ENCODE results near the gene GCK. TPM values are rescaled to one million over a fixed set of nuclear protein-coding genes. Genes with fewer than 3 reads are reported as not detected.

Gene GCK
- total RNA-seq, 3 donors from 2014 or later (not counting 1 experiment from before 2014, with no cell fraction given) = not detected

DNA sequence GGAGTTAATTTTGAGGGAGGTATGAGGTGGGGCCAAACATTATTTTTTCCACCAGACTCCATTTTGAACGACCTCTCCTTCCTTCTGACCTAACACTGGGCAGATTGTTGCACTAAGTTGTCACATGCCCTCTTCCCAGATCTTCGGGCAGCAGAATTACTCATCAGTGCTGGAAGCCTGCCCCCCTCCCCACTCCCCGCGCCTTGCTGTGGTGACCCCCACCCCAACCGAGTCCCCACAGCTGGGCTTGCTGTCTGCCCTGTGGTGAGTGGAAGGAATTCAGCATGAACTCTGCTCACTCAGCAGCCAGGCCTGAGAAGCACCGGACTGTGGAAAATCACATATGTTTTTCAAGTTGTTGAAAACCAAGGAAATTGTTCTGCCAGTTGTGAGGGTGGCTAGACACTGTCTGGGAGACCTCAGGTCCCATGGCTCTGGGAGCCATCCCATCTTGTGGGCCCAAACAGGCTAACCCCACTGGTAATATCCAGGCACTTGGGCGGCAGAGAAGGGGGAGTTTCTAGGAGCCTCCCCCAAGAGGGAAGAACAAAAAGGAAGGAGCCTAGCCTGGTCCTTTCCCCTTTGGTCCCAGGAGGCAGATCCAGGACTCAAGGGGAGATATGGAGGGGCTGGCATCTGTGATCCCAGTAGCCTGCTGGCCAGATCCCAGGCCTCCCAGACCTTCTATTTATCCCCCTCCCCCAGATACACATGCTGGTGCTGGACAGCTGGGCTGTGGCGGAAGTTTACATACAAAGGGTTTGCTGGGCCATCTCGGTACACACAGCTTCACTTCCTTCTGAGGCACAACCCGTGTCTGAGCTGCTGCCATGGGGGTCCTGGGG is 88.6 kb downstream of the GCK start:
- Histone ChIP-seq H3K9me3 (ENCODE audit: control insufficient read depth, insufficient read depth, low read length) (no peaks in the 10 kb centered on the region), H3K36me3 (ENCODE audit: control insufficient read depth, insufficient read depth, low read length) (no peaks in the 10 kb centered on the region), H3K4me3 (ENCODE audit: low read length) (no peak overlapping the region), H3K27ac (ENCODE audit: low read length) (no peak overlapping the region), H3K27me3 (ENCODE audit: control insufficient read depth, insufficient read depth, low read length) (peaks cover 4% of the 10 kb centered on the region), H3K4me1 (ENCODE audit: control insufficient read depth, insufficient read depth, low read length) (peaks cover 28% of the 10 kb centered on the region)
- Mint-ChIP-seq H3K27me3 (ENCODE audit: low read depth in 2 of 2) (peaks cover 0 to 13% of the 10 kb centered on the region in 2 donors), H3K4me3 (no peak overlapping the region), H3K4me1 (peaks cover 2 to 8% of the 10 kb centered on the region in 2 donors), H3K36me3 (no peaks in the 10 kb centered on the region), H3K9me3 (no peaks in the 10 kb centered on the region), H3K27ac (no peak overlapping the region)
- 71% methylated on average over 8 of the region's 10 CpGs for WGBS (ENCODE audit: insufficient coverage)
- ATAC-seq (no peak), DNase-seq (no peak)
- intact Hi-C loops (cut with micrococcal nuclease) = no loop called here
- TF ChIP-seq CTCF (IDR thresholded peaks at IDR 0.05) = no peak

GRCh38 chr7:44099669-44100068 is 89.6 kb downstream of the GCK start:
- no peaks in the 10 kb centered on the region for H3K27me3 ChIP-seq (ENCODE audit: control insufficient read depth, insufficient read depth, low read length)
- no peak overlapping the region for H3K4me3 Mint-ChIP-seq
- 66% methylated on average over 2 of the region's 4 CpGs for WGBS (ENCODE audit: insufficient coverage)
- H3K4me3 ChIP-seq (ENCODE audit: low read length) = no peak overlapping the region
- no peaks in the 10 kb centered on the region for H3K9me3 ChIP-seq (ENCODE audit: control insufficient read depth, insufficient read depth, low read length)
- ATAC-seq = no peak
- peaks cover 0 to 11% of the 10 kb centered on the region in 2 donors for H3K27me3 Mint-ChIP-seq (ENCODE audit: low read depth in 2 of 2)
- no peak for DNase-seq
- H3K27ac ChIP-seq (ENCODE audit: low read length) = no peak overlapping the region
- intact Hi-C loops (cut with micrococcal nuclease) = no loop called here
- no peaks in the 10 kb centered on the region for H3K36me3 ChIP-seq (ENCODE audit: control insufficient read depth, insufficient read depth, low read length)
- H3K9me3 Mint-ChIP-seq = no peaks in the 10 kb centered on the region
- H3K4me1 ChIP-seq (ENCODE audit: control insufficient read depth, insufficient read depth, low read length) = peaks cover 18% of the 10 kb centered on the region
- H3K4me1 Mint-ChIP-seq = peaks cover 0 to 5% of the 10 kb centered on the region in 2 donors
- no peaks in the 10 kb centered on the region for H3K36me3 Mint-ChIP-seq
- TF ChIP-seq CTCF (IDR thresholded peaks at IDR 0.05) = no peak
- no peak overlapping the region for H3K27ac Mint-ChIP-seq

- Histone ChIP-seq H3K27ac (ENCODE audit: low read length) (no peak overlapping the region), H3K27me3 (ENCODE audit: control insufficient read depth, insufficient read depth, low read length) (no peaks in the 10 kb centered on the region), H3K4me3 (ENCODE audit: low read length) (no peak overlapping the region), H3K36me3 (ENCODE audit: control insufficient read depth, insufficient read depth, low read length) (no peaks in the 10 kb centered on the region), H3K9me3 (ENCODE audit: control insufficient read depth, insufficient read depth, low read length) (no peaks in the 10 kb centered on the region), H3K4me1 (ENCODE audit: control insufficient read depth, insufficient read depth, low read length) (peaks cover 11% of the 10 kb centered on the region)
- intact Hi-C loops (cut with micrococcal nuclease) = no loop called here
- Mint-ChIP-seq H3K27me3 (ENCODE audit: low read depth in 2 of 2) (peaks cover 0 to 10% of the 10 kb centered on the region in 2 donors), H3K36me3 (no peaks in the 10 kb centered on the region), H3K27ac (no peak overlapping the region), H3K4me1 (peaks cover 0 to 3% of the 10 kb centered on the region in 2 donors), H3K4me3 (no peak overlapping the region), H3K9me3 (no peaks in the 10 kb centered on the region)
- 76% methylated on average over 5 of the region's 6 CpGs for WGBS (ENCODE audit: insufficient coverage)
- no peak for DNase-seq
- no peak for TF ChIP-seq CTCF (IDR thresholded peaks at IDR 0.05)
- ATAC-seq = no peak
These were observed 90.9 kb downstream of the GCK start for GRCh38 chr7:44098092-44099068.
